Astrocyte of the spinal cord (primary cell): ENCODE measurements around the gene TSHZ3.
A peak's percentile ranks its signal among the peaks of the same experiment; 100 is the strongest.

Source experiments
- DNase-seq: peaks from one replicate; pipeline ENCODE4 v3.0.0; 2011; ENCODE audit warnings: low read depth, low spot score
- H3K4me3 ChIP-seq: 2 replicates; pipeline ENCODE4 v1.5.1; 2011; ENCODE audit warnings: low read depth, mild to moderate bottlenecking, low read length, moderate library complexity
- CTCF ChIP-seq: IDR thresholded peaks from 2 replicates; pipeline ENCODE4 v1.5.1; 2012; ENCODE audit warnings: low read depth, mild to moderate bottlenecking, low read length, inconsistent platforms
- in situ Hi-C: cut with HindIII; loops from 2 replicates; pipeline ENCODE4 v1.10.0; 2017; ENCODE audit warnings: low sequenced_read_pairs

TSHZ3 gene

GRCh38 chr19:31271306-31271911, 77.8 kb downstream of the TSHZ3 start:
- DNase-seq, result no peak
- no peak overlapping the region for H3K4me3 ChIP-seq
- TF ChIP-seq CTCF, result no peak
- in situ Hi-C loops, result no loop called here

DNA sequence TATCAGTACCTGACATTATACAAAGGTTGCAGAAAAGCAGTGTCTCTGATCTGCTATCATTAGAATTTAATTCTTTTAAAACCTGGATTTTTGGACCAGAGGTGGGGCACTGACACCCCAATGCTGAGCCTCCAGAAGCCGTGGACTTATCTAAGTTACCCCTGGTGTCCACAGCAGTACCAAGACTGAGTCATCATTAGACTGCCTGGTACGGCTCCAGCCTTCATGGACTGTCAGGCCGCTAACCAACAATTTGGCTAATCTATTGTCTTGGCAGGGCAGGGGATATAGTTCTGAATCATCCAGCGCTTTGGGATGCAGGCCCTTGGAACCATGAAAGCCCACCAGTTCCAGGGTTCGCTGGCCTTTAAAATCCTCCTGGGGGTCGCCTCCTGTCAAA, 78.3 kb downstream of the TSHZ3 start:
- TF ChIP-seq CTCF, result no peak
- H3K4me3 ChIP-seq, result no peak overlapping the region
- peak; percentile 85 for DNase-seq
- in situ Hi-C loops, result no loop called here

GRCh38 chr19:31269425-31270127, 79.7 kb downstream of the TSHZ3 start:
- no peak overlapping the region for H3K4me3 ChIP-seq
- TF ChIP-seq CTCF, result no peak
- DNase-seq, result no peak
- in situ Hi-C loops, result no loop called here

DNA sequence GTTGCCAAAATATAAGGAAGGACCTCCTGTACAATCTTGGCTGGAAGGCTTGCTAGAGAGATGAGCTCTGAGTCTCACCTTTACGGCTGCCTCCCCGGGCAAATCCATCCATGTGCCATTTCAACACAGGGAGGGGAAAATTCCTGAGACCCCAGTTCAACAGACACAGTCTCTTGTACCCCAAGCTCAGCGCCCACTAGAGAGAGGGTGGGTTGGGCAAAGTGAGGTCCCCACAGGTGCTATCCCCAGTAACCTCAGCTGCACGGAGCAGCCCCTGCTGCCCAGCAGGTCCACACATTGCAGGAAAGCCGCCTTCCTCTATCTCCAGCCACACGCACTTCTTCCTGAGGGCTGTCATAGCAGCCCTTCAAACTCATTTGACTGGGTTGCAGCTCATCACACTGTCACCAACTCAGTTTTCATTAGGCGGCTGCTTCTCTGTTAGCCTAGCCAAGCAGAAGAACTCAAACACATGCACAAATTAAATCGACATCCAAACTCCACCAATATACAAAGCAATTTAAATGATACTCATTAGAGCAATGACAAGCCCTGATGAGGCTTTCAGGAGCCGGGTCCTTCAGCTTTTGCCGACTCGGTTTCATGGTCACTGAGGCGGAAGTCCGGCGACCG, 80.4 kb downstream of the TSHZ3 start:
- no peak for TF ChIP-seq CTCF
- no peak for DNase-seq
- H3K4me3 ChIP-seq, result no peak overlapping the region
- in situ Hi-C loops, result no loop called here

DNA sequence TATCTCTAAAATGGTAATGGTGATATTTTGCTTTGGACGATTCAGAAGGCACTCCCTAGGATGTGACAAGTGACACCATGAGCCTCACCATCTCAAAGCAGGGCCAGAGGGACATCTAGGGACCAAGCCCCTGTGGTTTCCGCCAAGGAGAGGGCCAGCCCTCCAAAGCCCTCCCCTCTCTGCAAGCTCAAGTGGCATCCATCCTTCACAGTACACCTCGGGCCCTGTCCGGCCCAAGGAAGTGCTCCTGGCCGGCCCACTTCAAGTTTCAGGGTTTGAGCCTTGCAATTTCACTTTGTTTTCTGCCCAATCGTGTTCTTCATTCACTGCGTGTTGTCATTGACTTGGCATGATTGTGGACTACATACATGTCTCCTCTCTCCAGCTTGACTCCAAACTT, 82.5 kb downstream of the TSHZ3 start:
- DNase-seq, result no peak
- H3K4me3 ChIP-seq, result no peak overlapping the region
- in situ Hi-C loops, result no loop called here
- TF ChIP-seq CTCF, result no peak

- no peak for DNase-seq
- no peak for TF ChIP-seq CTCF
- in situ Hi-C loops, result no loop called here
- H3K4me3 ChIP-seq, result no peak overlapping the region
Measured at GRCh38 chr19:31266196-31266595, 83.0 kb downstream of the TSHZ3 start.
